Endothelial cell of umbilical vein (primary cell): ENCODE data around the gene IL22RA2. TPM values are rescaled to one million over a fixed set of nuclear protein-coding genes. Genes with fewer than 3 reads are reported as not detected.

Experiments
- BruUV-seq: library from RNA; stranded (reverse); fragments of 400-500 nt; replicated peaks from 2 replicates; lab custom pipeline; 2021; lab: Mats Ljungman, UMichigan
- CTCF ChIA-PET: fragments of 300-600, 350-600 bp; sonication (Branson Sonifier 250); formaldehyde crosslinking; loops from one replicate; lab custom pipeline; 2021; ENCODE audit warnings: antibody characterized with exemption, inconsistent platforms; lab: Charles Lee
- POLR2A ChIA-PET: fragments of 300-600, 350-600 bp; sonication (Branson Sonifier 250); formaldehyde crosslinking; loops from one replicate; lab custom pipeline; 2021; ENCODE audit warnings: antibody characterized with exemption, inconsistent platforms; lab: Charles Lee
- DNase-seq: peaks from one replicate; pipeline ENCODE4 v3.0.0-alpha.2; 2011; ENCODE audit warnings: low read depth, low spot score
- FAIRE-seq: peaks from 2 replicates; lab custom pipeline; 2011; peaks lifted over from hg19 to GRCh38; lab: Jason Lieb, UNC
- H2AFZ ChIP-seq: 2 replicates; pipeline ENCODE4 v1.6.0; 2012; ENCODE audit warnings: low read depth, low read length, control low read depth, inconsistent platforms
- H3K27ac ChIP-seq: 2 replicates; pipeline ENCODE4 v1.5.1; 2011; ENCODE audit warnings: low read depth, mild to moderate bottlenecking, control low read depth, low read length, moderate library complexity; ENCODE audit not compliant: insufficient read depth
- H3K27me3 ChIP-seq, 2 experiments: 2 replicates each; pipeline versions ENCODE4 v1.6.0 to v1.6.1; 2011; ENCODE audit warnings: low read length in 2 of 2, mixed read lengths in 1 of 2; ENCODE audit not compliant: control insufficient read depth in 2 of 2, insufficient read depth in 2 of 2
- H3K36me3 ChIP-seq, 2 experiments: 2 replicates in 1 of 2; 3 replicates in 1 of 2; pipeline ENCODE4 v1.5.1; 2011; ENCODE audit warnings: low read length in 2 of 2, mild to moderate bottlenecking in 1 of 2, moderate library complexity in 1 of 2; ENCODE audit not compliant: control insufficient read depth in 2 of 2, insufficient read depth in 2 of 2; ENCODE audit errors: extremely low read depth in 1 of 2
- H3K4me1 ChIP-seq: 3 replicates; pipeline ENCODE4 v1.5.1; 2011; ENCODE audit warnings: mild to moderate bottlenecking, low read length; ENCODE audit not compliant: control insufficient read depth, insufficient read depth; ENCODE audit errors: extremely low read depth
- H3K4me2 ChIP-seq: 2 replicates; pipeline ENCODE4 v1.6.1; 2011; ENCODE audit warnings: low read length, control low read depth, mixed read lengths; ENCODE audit not compliant: insufficient read depth
- H3K4me3 ChIP-seq, 3 experiments: fragments of 200-600 bp in 1 of 3; sonication (generic), shearing (Covaris generic) in 1 of 3; replicated peaks in 1 of 3; 2 replicates each; pipeline ENCODE4 v1.5.1; 2011 to 2016; ENCODE audit warnings: control low read depth in 3 of 3, low read length in 3 of 3, mild to moderate bottlenecking in 2 of 3, inconsistent platforms in 1 of 3, low read depth in 1 of 3, moderate library complexity in 1 of 3; ENCODE audit not compliant: insufficient read depth in 1 of 3
- H3K79me2 ChIP-seq: 2 replicates; pipeline ENCODE4 v1.6.0; 2012; ENCODE audit warnings: low read length, inconsistent platforms; ENCODE audit not compliant: control insufficient read depth, insufficient read depth
- H3K9ac ChIP-seq: replicated peaks from 2 replicates; pipeline ENCODE3; 2011; ENCODE audit warnings: low read length, control low read depth; ENCODE audit not compliant: insufficient read depth; ENCODE audit errors: extremely low read depth
- H3K9me1 ChIP-seq: replicated peaks from 3 replicates; pipeline ENCODE4 v1.6.0; 2011; ENCODE audit warnings: mild to moderate bottlenecking, low read length; ENCODE audit not compliant: control insufficient read depth, insufficient read depth; ENCODE audit errors: extremely low read depth
- H3K9me3 ChIP-seq: replicated peaks from 2 replicates; pipeline ENCODE4 v1.5.1; 2012; ENCODE audit warnings: low read length, inconsistent platforms; ENCODE audit not compliant: control insufficient read depth, insufficient read depth
- H4K20me1 ChIP-seq: replicated peaks from 2 replicates; pipeline ENCODE3; 2011; ENCODE audit warnings: mild to moderate bottlenecking, low read length; ENCODE audit not compliant: control insufficient read depth, insufficient read depth; ENCODE audit errors: extremely low read depth
- CTCF ChIP-seq, 2 donors: IDR thresholded peaks; 1 replicate in 1 of 2; 2 replicates in 1 of 2; pipeline ENCODE4 v1.5.1; 2011; ENCODE audit warnings: low read length in 2 of 2, mild to moderate bottlenecking in 2 of 2, moderate library complexity in 2 of 2, control low read depth in 1 of 2, inconsistent platforms in 1 of 2, low read depth in 1 of 2; ENCODE audit not compliant: insufficient read depth in 1 of 2; ENCODE audit errors: extremely low read depth in 1 of 2
- EZH2 ChIP-seq: IDR thresholded peaks from 2 replicates; pipeline ENCODE4 v1.6.1; 2012; ENCODE audit warnings: borderline replicate concordance, low read depth, mild to moderate bottlenecking, moderate library complexity, low read length, inconsistent platforms; ENCODE audit not compliant: severe bottlenecking
- FOS ChIP-seq: IDR thresholded peaks from 2 replicates; pipeline ENCODE4 v1.6.1; 2011; ENCODE audit warnings: mild to moderate bottlenecking, low read length, moderate library complexity, borderline replicate concordance; ENCODE audit not compliant: insufficient read depth
- GATA2 ChIP-seq: IDR thresholded peaks from 2 replicates; pipeline ENCODE4 v1.7.0; 2011; ENCODE audit warnings: low read depth, mild to moderate bottlenecking, moderate library complexity, mixed read lengths, low read length; ENCODE audit not compliant: insufficient read length, insufficient read depth
- JUN ChIP-seq: IDR thresholded peaks from 2 replicates; pipeline ENCODE4 v1.6.1; 2011; ENCODE audit warnings: borderline replicate concordance, low read depth; ENCODE audit not compliant: insufficient read length, insufficient read depth
- MAX ChIP-seq: IDR thresholded peaks from 2 replicates; pipeline ENCODE4 v1.6.1; 2011; ENCODE audit not compliant: insufficient read depth, insufficient read length
- MYC ChIP-seq: IDR thresholded peaks from one replicate; pipeline ENCODE4 v1.6.1; 2011; ENCODE audit warnings: mild to moderate bottlenecking, low read depth, low read length
- POLR2A ChIP-seq: IDR thresholded peaks from 2 replicates; pipeline ENCODE4 v1.6.1; 2012; ENCODE audit warnings: low read depth, mild to moderate bottlenecking, control low read depth, low read length
- POLR2AphosphoS5 ChIP-seq: IDR thresholded peaks from 2 replicates; pipeline ENCODE4 v1.6.1; 2012; ENCODE audit warnings: low read depth, mild to moderate bottlenecking, control low read depth, low read length, moderate library complexity; ENCODE audit not compliant: insufficient read depth
- dilution Hi-C: fragments of 300-500 bp; cut with MboI; formaldehyde crosslinking; loops from one replicate; pipeline ENCODE4 v1.15.0; 2019; ENCODE audit warnings: low sequenced_read_pairs; ENCODE audit not compliant: extremely low pct_ligation_motif_present
- intact Hi-C: fragments of 100-400 bp; cut with micrococcal nuclease; formaldehyde crosslinking; loops from one replicate; pipeline ENCODE4 v1.10.0; 2022
- polyA plus RNA-seq, 4 experiments: library from polyadenylated mRNA; depleted of rRNA in 3 of 4; stranded (reverse) in 3 of 4; unstranded in 1 of 4; fragments of >200 nt; gene quantifications; 2 replicates each; pipeline versions ENCODE4 v1.2.1 to v1.2.3, GENCODE V29; 2011 to 2012; ENCODE audit warnings: missing spikeins in 1 of 4
- total RNA-seq: library from RNA; stranded (reverse); gene quantifications from 2 replicates; pipeline ENCODE4 v1.2.3, GENCODE V29; 2021

The IL22RA2 gene
- total and polyA plus RNA-seq, 2 donors (not counting 3 experiments of a cell fraction or from before 2014, with no cell fraction given) = not detected

DNA sequence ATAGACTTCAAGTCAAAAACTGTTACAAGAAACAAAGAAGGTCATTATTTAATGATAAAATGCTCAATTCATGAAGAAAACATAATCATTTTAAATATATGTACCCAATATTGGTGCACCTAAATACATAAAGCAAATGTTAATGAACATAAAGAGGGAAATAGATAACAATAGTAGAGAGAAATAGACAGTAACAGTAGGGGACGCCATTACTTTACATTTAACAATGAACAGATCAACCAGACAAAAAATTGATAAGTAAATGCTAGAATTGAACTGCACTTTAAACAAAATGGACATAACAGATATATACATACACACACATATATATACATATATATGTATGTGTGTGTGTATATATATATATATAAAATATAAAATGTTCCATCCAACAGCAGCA lies 37.4 kb downstream of the IL22RA2 start:
- no peaks in the 10 kb centered on the region for H3K9me1 ChIP-seq
- no peak overlapping the region for H2AFZ ChIP-seq
- no TSS peak for BruUV-seq
- H3K27me3 ChIP-seq = peaks cover 0 to 3% of the 10 kb centered on the region in 2 experiments
- no peak for FAIRE-seq
- H3K27ac ChIP-seq = no peak overlapping the region
- no peaks in the 10 kb centered on the region for H3K36me3 ChIP-seq
- H3K9ac ChIP-seq = no peak overlapping the region
- POLR2A ChIA-PET = no interaction called here
- H4K20me1 ChIP-seq = no peaks in the 10 kb centered on the region
- dilution Hi-C loops (no loop called here), intact Hi-C loops (loop anchor here (1.0 to 5.0 kb wide), 3 partner anchors 136 to 505 kb away; no protein-coding TSS in a partner anchor)
- no peak overlapping the region for H3K4me2 ChIP-seq
- peak; percentile 48 for DNase-seq
- no peaks in the 10 kb centered on the region for H3K9me3 ChIP-seq
- H3K79me2 ChIP-seq = no peaks in the 10 kb centered on the region
- peak in 1 of 2 donors; percentile 16 for TF ChIP-seq CTCF (IDR thresholded peaks at IDR 0.05; ENCODE audit: extremely low read depth in 1 of 2, insufficient read depth in 1 of 2, low read depth in 1 of 2, low read length in 2 of 2)
- no peak for TF ChIP-seq POLR2AphosphoS5
- H3K4me3 ChIP-seq = no peak overlapping the region
- no peaks in the 10 kb centered on the region for H3K4me1 ChIP-seq
- CTCF ChIA-PET = interaction anchor here (1.6 to 2.3 kb wide), 2 partner anchors 178 to 279 kb away, joined by 5 to 30 read pairs; no protein-coding TSS in a partner anchor

GRCh38 chr6:137134483-137134882 lies 39.0 kb downstream of the IL22RA2 start:
- POLR2A ChIA-PET = no interaction called here
- H3K9ac ChIP-seq = no peak overlapping the region
- no peak for DNase-seq
- CTCF ChIA-PET = interaction anchor here (0.7 to 3.1 kb wide), 5 partner anchors 88 to 507 kb away, joined by 3 to 26 read pairs (median 3); no protein-coding TSS in a partner anchor
- no TSS peak for BruUV-seq
- no peaks in the 10 kb centered on the region for H3K79me2 ChIP-seq
- no peaks in the 10 kb centered on the region for H3K9me3 ChIP-seq
- dilution Hi-C loops (no loop called here), intact Hi-C loops (no loop called here)
- H3K4me3 ChIP-seq = no peak overlapping the region
- no peak overlapping the region for H2AFZ ChIP-seq
- no peak overlapping the region for H3K4me2 ChIP-seq
- TF ChIP-seq GATA2 = no peak
- no peak for TF ChIP-seq EZH2
- no peak for TF ChIP-seq POLR2AphosphoS5
- TF ChIP-seq JUN = no peak
- TF ChIP-seq MAX = no peak
- no peak for TF ChIP-seq FOS
- no peak for TF ChIP-seq MYC
- TF ChIP-seq POLR2A = no peak
- TF ChIP-seq CTCF (IDR thresholded peaks at IDR 0.05; ENCODE audit: extremely low read depth in 1 of 2, insufficient read depth in 1 of 2, low read depth in 1 of 2, low read length in 2 of 2) = no peak
- no peak for FAIRE-seq
- H3K27ac ChIP-seq = no peak overlapping the region
- H3K27me3 ChIP-seq = peaks cover 0 to 3% of the 10 kb centered on the region in 2 experiments
- no peaks in the 10 kb centered on the region for H4K20me1 ChIP-seq
- H3K9me1 ChIP-seq = no peaks in the 10 kb centered on the region
- no peaks in the 10 kb centered on the region for H3K36me3 ChIP-seq
- no peaks in the 10 kb centered on the region for H3K4me1 ChIP-seq
